HG03066 (cell line): Measurements from ENCODE around the gene FBXO45.
A peak's percentile ranks its signal among the peaks of the same experiment; 100 is the strongest.
"Not testable (repeated sequence)": the region's sequence is repeated elsewhere in the genome, so short reads cannot be mapped to it uniquely, and the experiment has no call there.

Experiments used
- ATAC-seq: cut with Tn5 transposase; IDR thresholded peaks from one replicate; pipeline ENCODE4 v1.9.1; 2021; ENCODE audit warnings: low read depth; ENCODE audit not compliant: unreplicated experiment

The FBXO45 gene, protein sequence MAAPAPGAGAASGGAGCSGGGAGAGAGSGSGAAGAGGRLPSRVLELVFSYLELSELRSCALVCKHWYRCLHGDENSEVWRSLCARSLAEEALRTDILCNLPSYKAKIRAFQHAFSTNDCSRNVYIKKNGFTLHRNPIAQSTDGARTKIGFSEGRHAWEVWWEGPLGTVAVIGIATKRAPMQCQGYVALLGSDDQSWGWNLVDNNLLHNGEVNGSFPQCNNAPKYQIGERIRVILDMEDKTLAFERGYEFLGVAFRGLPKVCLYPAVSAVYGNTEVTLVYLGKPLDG

DNA sequence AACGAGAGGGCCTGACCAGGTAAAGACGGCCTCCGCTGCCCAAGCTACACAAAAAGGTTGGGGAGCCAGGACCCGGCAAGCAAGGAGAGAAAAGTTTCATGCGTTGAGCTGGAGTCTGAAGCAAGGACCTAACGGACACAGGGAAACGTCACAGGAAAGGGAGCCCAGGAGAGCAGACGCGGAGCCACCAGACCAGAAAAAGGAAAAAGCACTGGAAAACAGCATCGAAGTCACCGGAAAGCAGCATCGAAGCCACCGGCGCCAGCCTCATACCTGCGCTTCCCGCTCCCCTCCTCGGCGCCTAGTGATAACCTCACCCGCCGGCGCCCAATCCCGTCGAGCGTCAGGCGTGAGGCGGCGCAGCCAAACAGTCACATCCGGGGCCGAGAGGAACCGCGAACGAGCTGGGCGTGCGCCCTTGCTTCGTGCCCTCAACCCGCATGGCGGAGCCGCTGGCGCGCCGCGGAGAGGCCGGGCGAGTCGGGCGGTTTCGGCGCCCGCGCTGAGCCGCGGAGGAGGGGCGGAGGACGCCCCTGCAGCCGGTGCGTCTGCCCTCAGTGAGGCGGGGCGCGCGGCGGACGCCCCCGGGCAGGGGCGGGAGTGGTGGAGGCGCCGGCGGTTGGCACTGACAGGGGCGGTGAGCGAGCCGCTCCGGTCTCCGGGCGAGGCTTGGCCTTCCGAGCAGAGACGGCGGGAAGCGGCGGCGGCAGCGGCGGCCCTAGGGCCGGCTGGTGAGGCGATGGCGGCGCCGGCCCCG, at the start of gene FBXO45, which contains the start of gene WDR53:
Gene FBXO45, plus strand, starts transcription at position 415 of the 757 bp plus-strand sequence. Its CDS starts 325 bp downstream, at position 740.
Gene WDR53, minus strand, starts transcription at position 309 of the 757 bp plus-strand sequence. CDS start 7,079 bp downstream, outside the sequence.
- peak; percentile 92 for ATAC-seq

DNA sequence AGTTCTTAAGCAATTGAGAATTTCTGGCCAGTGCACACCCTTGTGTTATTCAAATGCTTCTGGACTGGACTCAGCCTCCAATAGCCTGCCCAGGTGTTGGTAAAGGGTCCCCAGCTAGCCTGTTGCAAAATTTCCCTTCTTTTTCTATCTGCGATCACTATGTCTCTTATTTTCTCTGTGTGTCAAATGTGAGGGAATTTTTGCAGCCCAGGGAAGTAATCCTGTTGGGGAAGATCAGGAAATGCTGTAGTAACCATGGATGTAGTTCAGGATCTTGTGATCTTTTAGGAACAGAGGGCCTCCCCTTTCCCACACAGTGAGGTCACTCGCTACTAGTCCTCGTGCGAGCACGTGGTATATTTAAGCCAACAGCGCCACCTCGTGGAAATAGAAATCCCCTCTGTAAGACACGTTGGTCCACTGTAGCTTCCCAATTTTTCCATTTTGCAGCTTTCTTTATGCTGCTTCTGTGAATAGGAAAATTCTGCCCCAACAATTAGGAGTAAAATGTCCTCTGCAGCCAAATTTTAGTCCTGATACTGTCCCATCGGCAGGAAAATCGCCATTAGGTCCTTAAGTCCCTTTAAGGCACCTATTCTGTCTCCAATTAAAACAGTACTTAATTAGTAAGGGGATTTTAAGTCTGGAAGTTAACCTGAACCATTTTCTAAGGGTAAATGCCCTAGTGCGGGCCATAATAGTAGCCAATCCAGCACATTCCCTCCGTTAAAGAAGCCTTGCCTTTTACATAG, 49.3 kb upstream of the FBXO45 start:
- no peak for ATAC-seq

DNA sequence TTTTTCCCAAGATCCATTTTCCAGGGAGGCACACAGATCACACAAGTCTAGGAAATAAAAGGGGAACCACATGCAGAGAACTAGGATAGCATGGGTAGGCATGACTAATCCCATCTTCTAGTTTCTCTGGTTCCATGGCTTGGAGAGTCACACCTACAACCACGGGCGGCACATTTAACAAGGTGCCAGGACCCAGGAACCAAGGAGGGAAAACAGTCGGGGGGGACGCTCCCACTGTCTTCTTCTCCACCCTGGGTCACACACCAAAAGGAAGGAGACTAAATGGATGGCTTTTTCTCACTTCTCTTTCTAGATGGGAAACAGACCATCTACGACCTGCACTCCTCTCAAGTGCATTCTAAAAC, 48.8 kb upstream of the FBXO45 start:
- no peak for ATAC-seq

DNA sequence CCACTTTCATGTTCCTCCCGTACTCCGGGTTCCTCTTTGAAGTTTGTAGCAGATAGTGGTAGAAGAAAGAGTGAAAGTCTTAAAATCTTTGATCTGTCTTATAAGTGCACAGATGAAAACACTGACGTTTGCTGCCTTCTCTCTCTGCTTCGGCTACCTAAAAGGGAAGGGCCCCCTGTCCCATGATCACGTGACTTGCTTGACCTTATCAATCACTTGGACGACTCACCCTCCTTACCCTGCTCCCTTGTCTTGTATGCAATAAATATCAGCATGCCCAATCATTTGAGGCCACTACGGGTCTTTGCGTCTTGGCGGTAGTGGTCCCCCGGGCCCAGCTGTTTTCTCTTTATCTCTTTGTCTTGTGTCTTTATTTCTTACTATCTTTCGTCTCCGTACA, 47.2 kb upstream of the FBXO45 start:
- ATAC-seq: not testable (repeated sequence)

- no peak for ATAC-seq
These were observed 44.6 kb upstream of the FBXO45 start for GRCh38 chr3:196523841-196524240.

DNA sequence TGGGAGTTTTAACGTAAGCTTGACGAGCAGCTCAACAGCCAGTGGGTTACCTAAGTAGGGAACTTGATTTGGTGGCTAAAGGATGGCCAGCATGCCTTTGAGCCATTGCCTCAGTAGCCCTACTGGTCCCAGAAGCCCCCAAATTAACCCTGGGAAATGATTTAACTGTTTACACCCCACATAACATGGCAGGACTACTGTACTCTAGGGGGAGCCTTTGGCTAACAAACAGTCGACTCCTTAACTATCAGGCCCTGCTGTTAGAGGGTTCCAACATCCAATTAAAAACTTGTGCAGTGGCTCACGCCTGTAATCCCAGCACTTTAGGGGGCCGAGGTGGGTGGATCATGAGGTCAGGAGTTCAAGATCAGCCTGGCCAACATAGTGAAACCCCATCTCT, 43.9 kb upstream of the FBXO45 start:
- no peak for ATAC-seq

- ATAC-seq: no peak
These were observed 43.3 kb upstream of the FBXO45 start for GRCh38 chr3:196525141-196525540.

DNA sequence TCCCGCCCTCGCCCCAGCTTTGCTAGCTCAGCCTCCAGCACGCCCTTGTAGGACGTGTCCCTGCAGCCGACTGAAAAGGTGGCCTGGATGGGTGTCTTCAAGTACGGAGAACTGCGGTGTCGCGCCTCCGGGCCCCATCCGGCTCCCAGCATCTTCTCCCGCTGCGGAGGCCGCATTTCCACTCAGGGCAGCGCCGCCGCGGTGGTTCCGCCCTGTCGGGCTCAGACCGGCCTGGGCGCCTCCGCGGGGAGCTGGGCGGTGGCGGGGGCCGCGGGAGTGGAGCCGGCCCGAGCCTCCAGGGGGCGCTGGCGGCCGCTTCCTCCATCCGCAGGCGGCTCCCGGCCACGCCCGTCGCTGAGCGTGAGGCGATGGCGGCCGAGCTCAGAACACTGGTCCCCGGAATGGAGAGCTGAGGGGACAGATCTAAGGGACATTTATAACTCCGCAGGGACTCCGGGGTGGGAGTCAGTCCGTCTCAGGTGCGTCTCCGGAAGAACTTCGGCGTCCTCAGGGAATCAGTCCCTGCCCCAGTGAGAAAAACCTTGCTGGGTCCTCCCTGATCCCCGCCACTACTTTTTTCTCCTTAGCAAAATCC, 39.7 kb upstream of the FBXO45 start:
- peak; percentile 63 for ATAC-seq

GRCh38 chr3:196531418-196531817, 37.0 kb upstream of the FBXO45 start:
- ATAC-seq: no peak

GRCh38 chr3:196533260-196533681, 35.2 kb upstream of the FBXO45 start:
- no peak for ATAC-seq

- no peak for ATAC-seq
These were observed 31.0 kb upstream of the FBXO45 start for GRCh38 chr3:196537319-196537984.

GRCh38 chr3:196541684-196542445, 26.6 kb upstream of the FBXO45 start:
- no peak for ATAC-seq

DNA sequence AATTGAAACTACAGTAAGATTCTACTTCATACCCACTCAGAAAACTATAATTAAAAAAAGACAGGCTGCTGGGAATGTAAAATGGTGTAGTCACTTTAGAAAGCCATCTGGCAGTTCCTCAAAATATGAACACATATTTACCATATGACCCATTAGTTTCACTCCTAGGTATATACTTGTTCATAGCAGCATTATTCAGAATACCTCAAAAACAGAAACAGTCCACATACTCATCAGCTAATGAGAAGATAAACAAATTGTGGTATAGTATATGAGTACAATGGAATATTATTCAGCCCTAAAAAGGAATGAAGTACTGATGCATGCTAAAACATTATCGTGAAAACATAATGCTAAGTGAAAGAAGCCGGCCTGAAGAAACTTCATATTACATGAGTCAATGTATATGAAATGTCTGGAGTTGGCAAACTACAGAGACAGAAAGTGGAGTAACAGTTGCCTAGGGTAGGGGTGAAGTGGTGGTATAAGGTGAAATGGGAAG, 23.9 kb upstream of the FBXO45 start:
- ATAC-seq: no peak

GRCh38 chr3:196546537-196546936, 21.9 kb upstream of the FBXO45 start:
- ATAC-seq: no peak

- no peak for ATAC-seq
These were observed 21.4 kb upstream of the FBXO45 start for GRCh38 chr3:196547067-196547466.

GRCh38 chr3:196549312-196549711, 19.1 kb upstream of the FBXO45 start:
- not testable (repeated sequence) for ATAC-seq

- ATAC-seq: not testable (repeated sequence)
These were observed 18.3 kb upstream of the FBXO45 start for GRCh38 chr3:196550172-196550571.

GRCh38 chr3:196552253-196552652, 16.2 kb upstream of the FBXO45 start:
- ATAC-seq: no peak

DNA sequence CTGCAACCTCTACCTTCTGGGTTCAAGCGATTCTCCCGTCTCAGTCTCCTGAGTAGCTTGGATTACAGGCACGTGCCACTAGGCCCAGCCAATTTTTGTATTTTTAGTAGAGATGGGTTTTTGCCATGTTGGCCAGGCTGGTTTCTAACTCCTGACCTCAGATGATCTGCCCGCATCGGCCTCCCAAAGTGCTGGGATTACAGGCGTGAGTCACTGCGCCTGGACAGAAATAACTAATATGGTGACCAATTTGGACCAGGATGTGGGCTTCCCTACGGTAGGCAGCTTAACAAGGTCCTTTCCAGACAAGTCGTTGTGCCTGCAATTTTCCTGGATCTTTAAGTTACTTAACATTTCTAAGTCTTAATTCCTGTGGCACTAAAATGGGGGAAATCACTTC, 14.9 kb upstream of the FBXO45 start:
- no peak for ATAC-seq
